HepG2 (cell line): Measurements from ENCODE around the gene CATSPERD. TPM values are rescaled to one million over a fixed set of nuclear protein-coding genes. Genes with fewer than 3 reads are reported as not detected.
A peak's percentile ranks its signal among the peaks of the same experiment; 100 is the strongest.

ENCODE experiments used
- AKNA ChIP-seq: sonication (generic); formaldehyde crosslinking; IDR thresholded peaks from 2 replicates; pipeline ENCODE4 v1.4.0; 2020; ENCODE audit warnings: missing genetic modification reagents, borderline replicate concordance
- FOSL2 ChIP-seq: sonication (generic); formaldehyde crosslinking; IDR thresholded peaks from 2 replicates; pipeline ENCODE4 v1.4.0; 2020; ENCODE audit warnings: missing genetic modification reagents
- HNRNPL ChIP-seq: fragments of 200-400 bp; formaldehyde crosslinking; IDR thresholded peaks from 2 replicates; pipeline ENCODE4 v1.6.1; 2017; ENCODE audit warnings: mild to moderate bottlenecking, low read depth, low read length
- ISL2 ChIP-seq: sonication (generic); formaldehyde crosslinking; IDR thresholded peaks from 2 replicates; pipeline ENCODE4 v1.5.0; 2020; ENCODE audit warnings: missing genetic modification reagents
- MXI1 ChIP-seq: IDR thresholded peaks from 3 replicates; pipeline ENCODE4 v1.6.1; 2012; ENCODE audit warnings: low read depth, low read length, inconsistent platforms, borderline replicate concordance
- POLR2AphosphoS2 ChIP-seq: IDR thresholded peaks from 2 replicates; pipeline ENCODE4 v1.6.1; 2011; ENCODE audit warnings: low read depth, low read length, improper control_type of control experiment
- RXRB ChIP-seq: IDR thresholded peaks from 2 replicates; pipeline ENCODE4 v1.6.1; 2016; ENCODE audit warnings: borderline replicate concordance, missing genetic modification reagents, missing compliant biosample characterization
- TCF7 ChIP-seq: sonication (generic); IDR thresholded peaks from 2 replicates; pipeline ENCODE4 v1.6.1; 2016; ENCODE audit warnings: antibody characterized with exemption, low read depth
- TFAP4 ChIP-seq: sonication (generic); IDR thresholded peaks from 2 replicates; pipeline ENCODE4 v1.6.1; 2016; ENCODE audit warnings: low read depth, borderline replicate concordance
- YY1 ChIP-seq: IDR thresholded peaks from 2 replicates; pipeline ENCODE4 v1.6.1; 2011; ENCODE audit warnings: low read length, low read depth, moderate library complexity, mild to moderate bottlenecking; ENCODE audit not compliant: insufficient read depth, insufficient replicate concordance
- ZBTB10 ChIP-seq: sonication (generic); formaldehyde crosslinking; IDR thresholded peaks from 2 replicates; pipeline ENCODE4 v1.4.0; 2020; ENCODE audit warnings: missing genetic modification reagents, borderline replicate concordance
- ZBTB42 ChIP-seq: sonication (generic); formaldehyde crosslinking; IDR thresholded peaks from 2 replicates; pipeline ENCODE4 v1.5.0; 2020; ENCODE audit warnings: mild to moderate bottlenecking, missing genetic modification reagents
- ZFP41 ChIP-seq: sonication (generic); formaldehyde crosslinking; IDR thresholded peaks from 2 replicates; pipeline ENCODE4 v1.4.0; 2020; ENCODE audit warnings: mild to moderate bottlenecking, missing genetic modification reagents, borderline replicate concordance
- ZNF550 ChIP-seq: sonication (generic); formaldehyde crosslinking; IDR thresholded peaks from 2 replicates; pipeline ENCODE4 v1.4.0; 2020; ENCODE audit warnings: mild to moderate bottlenecking, missing genetic modification reagents, borderline replicate concordance
- ZNF570 ChIP-seq: sonication (generic); formaldehyde crosslinking; IDR thresholded peaks from 2 replicates; pipeline ENCODE4 v1.4.0; 2020; ENCODE audit warnings: mild to moderate bottlenecking, missing genetic modification reagents, borderline replicate concordance
- ZNF616 ChIP-seq: sonication (generic); formaldehyde crosslinking; IDR thresholded peaks from 2 replicates; pipeline ENCODE4 v1.5.0; 2020; ENCODE audit warnings: low read depth, mild to moderate bottlenecking, missing genetic modification reagents
- ZNF770 ChIP-seq: sonication (generic); formaldehyde crosslinking; IDR thresholded peaks from 2 replicates; pipeline ENCODE4 v1.5.0; 2020; ENCODE audit warnings: mild to moderate bottlenecking, missing genetic modification reagents
- ZSCAN25 ChIP-seq: sonication (generic); formaldehyde crosslinking; IDR thresholded peaks from 2 replicates; pipeline ENCODE4 v1.8.0; 2022; ENCODE audit warnings: mild to moderate bottlenecking, missing genetic modification reagents
- polyA plus RNA-seq, 8 experiments: library from polyadenylated mRNA; depleted of rRNA in 3 of 8; stranded (reverse) in 7 of 8; unstranded in 1 of 8; fragments of >200 nt; fragmentation: Illumina TruSeq in 4 of 8; extraction: Trizol in 4 of 8; gene quantifications; 2 replicates each; pipeline versions ENCODE4 v1.2.1 to v1.2.3, GENCODE V29; 2011 to 2016; ENCODE audit warnings: low read depth in 4 of 8, missing spikeins in 1 of 8, mixed read lengths in 1 of 8; ENCODE audit not compliant: insufficient read depth in 1 of 8
- total RNA-seq, 5 experiments: library from RNA; depleted of rRNA; stranded (reverse); fragments of >200 nt; fragmentation: Illumina TruSeq; extraction: Trizol; gene quantifications; 2 replicates each; pipeline ENCODE4 v1.2.3, GENCODE V29; 2016; ENCODE audit warnings: low read depth in 1 of 5

CATSPERD gene
- total and polyA plus RNA-seq, 2 of the 13 experiments (the other 11 are each of a cell fraction or from before 2014, with no cell fraction given), result 0.04 TPM; not detected in 1

GRCh38 chr19:5800361-5801270 lies 80.2 kb downstream of the CATSPERD start (continued):
- no peak for TF ChIP-seq AKNA (CRISPR knock-in tag)
- TF ChIP-seq ZFP41 (CRISPR knock-in tag), result no peak
- no peak for TF ChIP-seq ZNF616 (CRISPR knock-in tag)
- TF ChIP-seq ZNF570, result no peak
- TF ChIP-seq YY1, result no peak
- TF ChIP-seq MXI1, result no peak
- TF ChIP-seq ZNF770, result peak; percentile 100
- peak; percentile 93 for TF ChIP-seq ZSCAN25 (CRISPR knock-in tag)
- TF ChIP-seq FOSL2, result peak; percentile 60
- TF ChIP-seq TFAP4, result 0 out of 2 replicates have a peak, but pooled peaks have one; percentile 39
- no peak for TF ChIP-seq ZNF550
- TF ChIP-seq HNRNPL, result 0 out of 2 replicates have a peak, but pooled peaks have one; percentile 46
- no peak for TF ChIP-seq ZBTB42 (CRISPR knock-in tag)
- TF ChIP-seq ZBTB10, result no peak
- TF ChIP-seq ISL2 (CRISPR knock-in tag), result peak; percentile 28; the same call in 1 of the 2 replicates
- TF ChIP-seq RXRB (CRISPR knock-in tag), result peak; percentile 48
- TF ChIP-seq POLR2AphosphoS2, result no peak
- TF ChIP-seq TCF7, result no peak
